Measurements from ENCODE around the gene ATP2A3.
A peak's percentile ranks its signal among the peaks of the same experiment; 100 is the strongest.

ATP2A3 gene

DNA sequence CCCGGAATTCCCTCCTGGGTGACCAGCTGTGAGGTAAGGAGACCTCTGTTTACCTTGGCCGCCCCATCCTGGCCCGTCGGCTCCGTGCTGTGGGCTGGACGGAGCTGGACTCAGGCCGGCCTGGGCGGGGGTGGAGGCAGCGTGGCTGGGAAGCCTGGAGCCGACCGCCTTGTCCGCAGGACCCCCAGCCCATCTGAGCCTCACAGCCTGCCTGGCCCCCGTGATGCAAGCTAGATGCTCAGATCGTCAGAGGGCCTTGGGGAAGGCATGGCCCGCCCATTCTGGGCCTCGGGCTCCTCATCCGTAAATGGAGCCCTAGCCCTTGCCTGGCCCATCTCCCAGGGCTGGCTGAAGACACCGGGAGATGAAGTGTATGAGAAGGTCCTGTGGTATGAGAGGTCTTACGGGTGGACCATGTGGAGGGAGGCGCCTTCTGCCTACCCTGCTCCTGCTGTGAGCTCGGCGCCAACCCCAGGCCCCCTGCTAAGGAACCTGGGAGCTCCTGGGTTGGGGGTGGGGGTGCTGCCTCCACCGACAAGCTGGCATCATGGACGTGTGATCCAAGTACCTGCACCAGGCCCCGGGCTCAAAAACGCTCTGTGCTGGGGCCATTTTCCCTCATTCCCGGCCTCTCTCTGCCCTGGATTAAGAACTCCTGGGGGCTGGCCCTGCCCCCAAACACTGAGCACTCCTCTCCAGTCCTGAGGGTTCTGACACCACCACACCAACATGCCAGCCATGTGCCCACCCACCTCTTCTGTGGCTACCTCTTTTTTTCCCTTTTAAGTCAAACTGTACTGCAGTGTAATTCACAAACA is 42.5 kb downstream of the ATP2A3 start:
- no peak for DNase-seq
- intact Hi-C loops (cut with DNase I): no loop called here

DNA sequence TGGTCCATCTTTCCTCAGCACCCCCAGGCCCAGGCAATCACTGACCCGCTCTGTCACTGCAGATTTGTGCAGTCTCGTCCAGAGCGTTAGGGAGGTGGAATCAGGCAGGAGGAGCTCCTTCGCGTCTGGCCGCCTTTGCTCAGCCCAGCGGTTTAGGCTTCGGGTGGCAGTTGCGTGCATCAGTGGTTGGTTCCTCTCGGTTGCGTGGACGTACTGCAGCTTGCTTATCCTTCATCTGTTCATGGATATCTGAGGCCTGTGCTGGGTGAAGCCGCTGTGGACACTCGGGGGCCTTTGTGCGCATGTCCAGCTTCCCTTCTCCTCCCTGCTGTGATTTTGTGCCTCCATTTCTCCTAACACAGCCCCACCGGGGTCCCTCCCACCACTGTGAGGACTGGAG is 43.2 kb downstream of the ATP2A3 start:
- intact Hi-C loops (cut with DNase I): no loop called here
- no peak for DNase-seq

DNA sequence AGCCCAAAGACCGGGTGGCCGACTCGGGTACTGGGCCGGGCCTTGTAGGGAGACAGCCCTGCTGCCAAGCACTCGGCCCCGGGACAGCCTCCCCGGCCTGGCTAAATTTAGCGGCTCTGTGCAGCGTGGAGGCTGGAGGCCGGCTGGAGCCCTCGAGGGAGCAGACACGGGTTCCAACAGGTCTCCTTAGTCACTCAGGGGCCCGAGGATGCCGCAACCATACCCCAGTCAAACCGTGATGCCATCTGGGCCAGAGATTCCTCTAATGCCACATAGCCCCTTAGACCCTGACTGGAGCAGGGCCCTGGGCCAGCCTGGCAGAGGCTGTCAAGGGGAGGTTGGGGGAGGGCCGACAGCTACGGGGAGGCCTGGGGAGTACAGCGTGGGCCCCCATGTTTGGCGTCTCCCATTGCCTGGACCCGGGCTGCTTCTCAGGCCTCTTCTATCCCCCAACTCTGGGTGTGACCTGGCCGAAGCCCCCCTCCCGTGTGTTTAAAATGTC is 45.1 kb downstream of the ATP2A3 start:
- intact Hi-C loops (cut with DNase I): loop anchor here (10.0 kb wide), 1 partner anchor 86 kb away; no protein-coding TSS in a partner anchor
- DNase-seq: no peak

DNA sequence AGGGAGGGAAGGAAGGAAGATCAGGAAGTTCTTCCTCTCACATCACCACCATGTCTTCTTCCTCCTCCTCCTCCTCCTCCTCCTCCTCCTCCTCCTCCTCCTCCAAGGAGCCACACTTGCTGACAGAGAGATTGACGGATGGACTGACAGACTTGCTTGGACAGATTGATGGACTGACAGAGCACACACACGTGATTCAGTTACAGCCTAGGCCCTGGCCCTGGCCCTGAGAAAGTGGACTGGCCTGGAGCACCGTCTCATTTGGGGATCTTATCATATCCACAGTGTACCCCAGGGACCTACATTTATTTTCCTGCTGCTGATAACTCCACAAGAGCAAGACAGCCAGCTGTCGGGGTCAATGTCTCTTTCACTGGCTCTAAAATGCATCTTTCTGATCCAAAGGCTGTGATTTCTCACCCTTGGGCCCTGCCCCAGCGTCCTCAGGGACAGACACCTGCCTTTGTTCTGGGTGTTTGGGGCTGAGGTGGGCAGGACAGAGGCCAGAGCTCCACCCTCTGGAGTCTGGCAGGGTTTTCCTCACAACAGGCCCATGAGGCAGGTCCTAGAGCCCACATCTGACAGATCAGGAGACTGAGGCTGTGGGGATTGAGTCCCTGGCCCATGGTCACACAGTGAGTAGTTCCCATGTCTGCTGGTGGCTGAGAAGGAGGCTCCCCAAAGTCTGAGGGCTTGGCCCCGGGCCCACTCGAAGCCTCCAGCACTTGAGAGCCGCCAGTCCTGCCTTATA is 45.7 kb downstream of the ATP2A3 start:
- DNase-seq: no peak
- intact Hi-C loops (cut with DNase I): loop anchor here (10.0 kb wide), 1 partner anchor 86 kb away; no protein-coding TSS in a partner anchor

DNA sequence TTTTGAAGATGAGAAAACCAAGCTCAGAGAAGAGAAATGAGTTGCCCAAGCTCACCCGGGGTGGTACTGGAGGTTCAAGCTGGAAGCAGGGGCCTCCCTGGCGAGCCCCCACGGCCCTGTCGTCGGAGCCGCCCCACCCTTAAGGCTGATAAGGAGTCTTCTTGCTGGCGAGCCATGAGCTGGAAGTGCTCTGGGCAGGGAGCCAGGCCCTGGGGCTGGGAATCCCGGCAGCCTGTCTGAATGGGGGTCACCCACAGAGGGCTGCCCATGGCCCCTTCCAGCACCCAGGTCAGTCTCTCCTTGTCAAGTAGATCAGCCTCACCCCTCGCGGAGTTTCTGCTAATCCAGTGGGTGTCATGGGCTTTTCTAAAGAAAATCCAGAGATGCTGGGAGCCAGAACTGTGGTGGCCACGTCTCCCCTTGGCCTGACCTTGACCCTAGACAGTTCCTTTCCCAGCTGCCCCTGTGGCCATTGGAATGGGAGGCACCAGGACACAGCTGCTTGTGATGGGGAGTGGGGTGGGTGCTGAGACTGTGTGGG is 46.8 kb downstream of the ATP2A3 start:
- DNase-seq: no peak
- intact Hi-C loops (cut with DNase I): loop anchor here (10.0 kb wide), 1 partner anchor 87 kb away; no protein-coding TSS in a partner anchor

DNA sequence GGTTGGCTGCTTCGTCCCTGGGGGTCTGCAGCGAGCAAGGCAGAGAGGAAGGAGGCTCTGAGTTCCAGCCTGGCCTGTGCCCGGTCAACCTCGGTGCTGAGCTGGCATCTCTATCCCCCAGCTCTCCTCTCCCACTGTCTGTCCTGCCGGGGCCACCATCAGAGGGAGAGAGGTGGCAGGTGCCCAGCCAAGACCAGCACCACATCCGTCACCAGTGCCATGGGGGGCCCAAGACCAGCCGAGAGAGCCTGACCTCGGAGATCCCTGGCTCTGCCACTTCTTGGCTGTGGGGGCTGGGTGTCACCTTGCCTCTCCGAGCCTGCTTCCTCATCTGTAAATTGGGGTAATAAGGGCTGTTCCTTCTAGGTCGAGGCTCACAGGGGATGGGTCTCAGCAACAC is 47.4 kb downstream of the ATP2A3 start:
- intact Hi-C loops (cut with DNase I): loop anchor here (10.0 kb wide), 1 partner anchor 88 kb away; no protein-coding TSS in a partner anchor
- DNase-seq: no peak

DNA sequence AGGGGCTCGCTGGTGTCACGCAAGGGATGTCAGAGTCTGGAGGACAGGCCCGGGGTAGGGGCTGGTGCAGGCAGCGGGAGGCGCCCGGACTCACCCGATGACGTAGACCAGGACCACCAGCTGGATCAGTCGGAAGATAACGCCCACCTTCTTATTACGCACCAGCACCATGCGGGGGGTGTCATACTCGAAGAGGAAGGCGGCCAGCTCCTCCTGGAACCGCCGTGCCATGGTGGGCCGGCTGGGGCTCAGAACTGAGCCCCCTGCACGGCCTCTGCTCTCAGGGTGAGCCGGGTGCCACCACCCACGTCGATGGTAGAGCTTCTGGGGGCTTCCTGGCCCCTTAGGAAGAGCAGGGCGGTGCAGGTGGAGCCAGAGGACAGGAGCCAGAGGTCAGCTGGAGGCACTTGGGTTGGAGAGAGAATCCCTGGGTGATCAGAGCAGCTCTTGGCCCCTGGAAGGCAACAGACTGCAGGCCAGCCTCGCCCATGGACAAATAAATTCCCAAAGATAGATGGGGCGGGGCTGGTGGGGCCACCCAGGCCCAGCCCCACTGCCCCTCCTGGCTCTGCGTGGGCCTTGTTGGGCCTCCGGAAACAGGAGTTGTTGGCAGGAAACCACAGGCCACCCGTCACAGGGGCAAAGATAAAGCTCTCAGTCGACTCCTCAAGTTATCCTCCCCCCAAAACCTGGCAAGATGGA is 48.1 kb downstream of the ATP2A3 start, which contains the start of gene P2RX1:
P2RX1 (minus strand) TSS at position 471 of the 702 bp plus-strand sequence; CDS start at position 231, 240 bp downstream.
- intact Hi-C loops (cut with DNase I): loop anchor here (10.0 kb wide), 1 partner anchor 89 kb away; no protein-coding TSS in a partner anchor
- DNase-seq: peak in 3 of 42 donors; percentile 28 to 34 (median 32)

DNA sequence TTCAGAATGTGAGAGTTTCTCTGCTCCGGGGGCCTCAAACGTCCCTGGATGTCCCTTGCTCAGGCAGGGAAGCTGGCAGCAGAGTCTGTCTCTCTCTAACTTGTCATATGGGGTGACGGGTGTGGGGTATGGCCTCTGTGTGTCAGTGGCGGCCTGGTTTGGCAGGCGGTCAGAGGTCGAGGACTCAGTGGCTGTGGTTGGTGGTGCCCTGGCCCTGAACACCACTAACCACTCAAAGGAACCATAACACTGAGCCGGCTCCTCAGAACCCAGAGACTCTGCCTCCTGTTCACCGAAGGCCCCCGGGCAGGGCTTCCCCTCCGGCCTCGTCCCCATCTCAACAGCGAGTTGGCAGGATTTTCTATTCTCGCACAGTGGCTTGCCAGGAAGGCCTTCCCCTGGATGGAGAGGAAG is 48.6 kb downstream of the ATP2A3 start:
- intact Hi-C loops (cut with DNase I): loop anchor here (10.0 kb wide), 1 partner anchor 89 kb away; no protein-coding TSS in a partner anchor
- no peak for DNase-seq

DNA sequence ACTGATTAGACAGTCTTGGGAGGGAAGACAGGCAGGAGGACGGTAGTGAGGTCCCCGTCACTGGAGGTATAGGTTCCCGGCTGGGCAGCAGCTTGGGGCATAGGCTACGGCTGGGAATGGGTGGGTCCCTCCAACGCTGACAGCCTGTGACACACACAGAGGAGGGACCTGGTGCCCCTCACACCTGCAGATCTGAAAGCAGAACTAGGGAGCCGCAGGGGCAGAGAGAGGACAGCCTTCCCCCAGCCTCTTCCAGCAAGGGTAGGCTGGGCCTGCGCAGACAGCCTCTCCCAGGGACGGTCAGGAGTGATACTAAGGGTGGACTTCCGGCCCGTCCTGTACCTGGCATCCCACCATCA is 49.9 kb downstream of the ATP2A3 start:
- intact Hi-C loops (cut with DNase I): loop anchor here (10.0 kb wide), 1 partner anchor 91 kb away; no protein-coding TSS in a partner anchor
- DNase-seq: no peak

DNA sequence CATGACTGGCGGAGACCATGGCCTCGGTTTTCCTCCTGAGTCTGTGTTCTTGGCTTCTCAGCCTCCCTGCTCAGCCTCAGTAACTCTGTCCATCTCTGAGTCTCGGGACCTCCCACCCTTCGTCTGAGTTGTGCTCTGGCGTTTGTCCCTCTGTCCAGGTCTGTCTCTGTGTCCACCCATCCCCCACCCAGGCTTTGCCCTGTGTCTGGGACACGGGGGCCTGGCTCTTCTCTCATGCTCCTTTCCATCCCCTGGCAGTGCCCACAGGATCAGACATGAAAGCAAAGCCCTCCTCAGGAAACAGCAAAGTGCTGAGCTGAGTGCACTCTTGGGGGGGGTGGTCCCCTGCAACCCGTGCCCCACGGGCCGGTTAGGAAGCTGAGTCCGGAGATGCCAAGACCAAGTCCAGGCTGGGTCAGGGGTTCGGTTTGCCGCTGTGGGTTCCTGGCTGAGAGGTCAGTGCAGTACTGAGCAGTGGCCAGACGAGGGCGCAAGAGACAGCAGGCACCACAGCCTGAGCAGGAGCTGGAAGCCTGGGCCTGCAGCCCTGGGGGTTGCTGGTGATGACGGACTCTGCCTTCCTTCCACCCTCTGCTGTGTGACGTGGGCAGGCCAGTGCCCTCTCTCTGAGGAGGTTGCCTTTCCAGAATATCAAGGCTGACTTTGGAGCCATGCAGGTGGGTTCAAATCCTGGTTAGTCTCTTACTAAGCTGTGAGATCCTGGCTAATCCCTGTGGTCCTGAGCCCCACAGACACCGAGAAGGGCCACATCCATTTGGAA is 50.5 kb downstream of the ATP2A3 start:
- DNase-seq: peak; percentile 60 to 91 (median 84)
- intact Hi-C loops (cut with DNase I): loop anchor here (10.0 kb wide), 1 partner anchor 91 kb away; no protein-coding TSS in a partner anchor

DNA sequence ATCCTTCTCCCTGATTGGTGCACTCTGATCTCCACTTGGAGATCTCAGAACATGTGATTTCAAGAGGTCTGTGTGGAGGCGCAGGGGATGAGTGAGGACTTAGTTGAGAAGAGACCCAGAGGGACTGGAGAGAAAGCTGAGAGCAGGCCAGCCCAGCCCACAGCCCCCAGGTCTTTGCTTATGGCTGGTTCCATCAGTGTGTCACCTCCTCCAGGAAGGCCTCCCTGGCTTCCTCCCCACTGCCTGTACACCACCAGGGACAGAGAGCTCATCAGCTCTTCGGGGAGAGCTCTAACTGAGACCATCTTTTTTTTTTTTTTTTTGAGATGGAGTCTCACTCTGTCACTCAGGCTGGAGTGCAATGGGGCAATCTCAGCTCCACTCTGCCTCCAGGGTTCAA is 51.4 kb downstream of the ATP2A3 start:
- no peak for DNase-seq
- intact Hi-C loops (cut with DNase I): loop anchor here (10.0 kb wide), 1 partner anchor 92 kb away; no protein-coding TSS in a partner anchor

DNA sequence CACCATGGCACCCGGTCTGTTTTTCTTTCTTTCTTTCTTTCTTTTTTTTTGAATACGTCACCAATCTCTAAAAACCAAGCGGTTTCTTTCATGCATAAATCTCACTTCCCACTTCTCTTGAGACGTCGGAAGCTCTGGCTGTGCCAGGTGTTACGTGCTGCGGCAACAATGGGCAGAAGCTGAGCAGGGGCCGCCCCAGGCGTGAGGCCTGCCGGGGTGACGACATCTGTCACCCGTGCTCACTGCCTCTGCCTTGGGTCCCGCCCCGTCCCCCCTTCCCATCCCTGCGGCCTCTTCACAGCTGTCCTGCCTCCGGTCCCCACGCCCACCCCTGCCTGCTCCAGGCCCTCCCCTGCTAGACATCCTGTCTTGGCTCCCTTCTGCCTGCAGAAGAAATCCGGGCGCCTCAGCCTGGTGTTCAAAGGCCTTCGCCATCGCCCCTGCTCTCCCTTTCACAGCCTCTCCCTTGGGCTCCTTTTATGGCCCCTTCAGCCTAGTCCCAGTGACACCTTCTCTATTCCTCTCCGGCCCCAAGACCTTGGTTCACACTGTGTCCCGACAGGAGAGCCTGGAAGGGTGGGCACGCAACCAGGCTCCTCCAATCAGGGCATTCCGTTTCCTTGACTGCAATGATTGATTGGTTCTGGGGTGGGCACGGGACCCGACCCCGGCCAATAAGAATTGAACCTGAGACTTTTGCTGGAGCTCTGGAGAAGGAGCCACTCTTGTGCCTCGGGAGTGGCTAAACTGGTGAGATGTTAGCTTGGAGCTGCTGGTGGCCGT is 52.8 kb downstream of the ATP2A3 start:
- DNase-seq: peak in 2 of 42 donors; percentile 20 to 42

DNA sequence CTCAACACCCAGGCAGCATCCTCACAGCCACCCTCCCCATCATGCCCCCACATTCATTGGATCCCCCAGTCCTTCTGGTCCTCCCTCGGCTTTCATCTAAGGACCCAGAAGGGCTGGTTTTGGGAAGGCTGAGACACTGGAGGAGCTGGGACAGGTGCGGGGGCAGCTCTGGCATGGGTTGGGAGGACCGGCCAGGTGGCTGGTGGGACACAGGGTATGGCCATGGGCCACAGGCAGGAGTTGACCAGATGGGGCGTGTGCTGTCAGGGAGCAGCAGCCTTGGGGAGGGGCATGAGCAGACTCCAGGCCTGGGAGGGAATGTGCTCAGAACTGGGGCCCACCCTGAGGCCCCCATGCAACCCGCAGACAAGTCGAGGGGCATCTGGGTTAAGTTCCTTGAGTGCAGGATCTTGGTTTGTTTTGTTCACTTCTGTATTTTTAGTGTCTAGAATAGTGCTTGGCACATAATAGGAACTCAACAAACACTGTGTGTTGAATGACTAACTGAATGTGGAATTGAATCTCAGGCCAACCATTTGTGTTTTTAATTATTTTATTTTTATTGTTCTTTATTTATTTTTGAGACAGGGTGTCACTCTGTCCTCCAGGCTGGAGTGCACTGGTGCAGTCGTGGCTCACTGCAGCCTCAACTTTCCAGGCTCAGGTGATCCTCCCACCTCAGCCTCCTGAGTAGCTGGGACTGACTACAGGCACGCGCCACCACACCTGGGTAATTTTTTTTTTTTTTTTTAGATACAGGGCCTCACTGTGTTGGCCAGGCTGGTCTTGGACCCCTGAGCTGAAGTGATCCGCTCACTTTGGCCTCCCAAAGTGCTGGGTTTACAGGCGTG is 53.6 kb downstream of the ATP2A3 start:
- no peak for DNase-seq
- intact Hi-C loops (cut with DNase I): loop anchor here (10.0 kb wide), 1 partner anchor 94 kb away; no protein-coding TSS in a partner anchor

More for the DNA sequence above, 52.8 kb downstream of the ATP2A3 start:
- intact Hi-C loops (cut with DNase I): loop anchor here (10.0 kb wide), 1 partner anchor 93 kb away; no protein-coding TSS in a partner anchor

DNA sequence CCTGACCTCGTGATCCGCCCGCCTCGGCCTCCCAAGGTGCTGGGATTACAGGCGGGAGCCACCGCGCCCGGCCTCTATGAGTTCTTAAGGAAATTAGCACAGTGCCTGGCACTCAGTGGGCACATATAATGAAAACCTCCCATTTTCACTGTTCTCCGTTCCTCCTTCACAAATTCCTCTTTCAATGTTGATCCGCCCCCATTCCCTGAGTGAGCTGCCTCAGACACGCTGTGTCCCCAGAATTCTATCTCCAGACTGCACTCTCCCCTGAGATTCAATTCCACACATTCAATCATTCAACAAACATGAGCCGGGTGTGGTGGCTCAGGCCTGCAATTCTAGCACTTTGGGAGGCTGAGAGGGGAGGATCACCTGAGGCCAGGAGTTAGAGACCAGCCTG is 55.0 kb downstream of the ATP2A3 start:
- peak in 6 of 42 donors; percentile 23 to 52 (median 48) for DNase-seq
- intact Hi-C loops (cut with DNase I): no loop called here

DNA sequence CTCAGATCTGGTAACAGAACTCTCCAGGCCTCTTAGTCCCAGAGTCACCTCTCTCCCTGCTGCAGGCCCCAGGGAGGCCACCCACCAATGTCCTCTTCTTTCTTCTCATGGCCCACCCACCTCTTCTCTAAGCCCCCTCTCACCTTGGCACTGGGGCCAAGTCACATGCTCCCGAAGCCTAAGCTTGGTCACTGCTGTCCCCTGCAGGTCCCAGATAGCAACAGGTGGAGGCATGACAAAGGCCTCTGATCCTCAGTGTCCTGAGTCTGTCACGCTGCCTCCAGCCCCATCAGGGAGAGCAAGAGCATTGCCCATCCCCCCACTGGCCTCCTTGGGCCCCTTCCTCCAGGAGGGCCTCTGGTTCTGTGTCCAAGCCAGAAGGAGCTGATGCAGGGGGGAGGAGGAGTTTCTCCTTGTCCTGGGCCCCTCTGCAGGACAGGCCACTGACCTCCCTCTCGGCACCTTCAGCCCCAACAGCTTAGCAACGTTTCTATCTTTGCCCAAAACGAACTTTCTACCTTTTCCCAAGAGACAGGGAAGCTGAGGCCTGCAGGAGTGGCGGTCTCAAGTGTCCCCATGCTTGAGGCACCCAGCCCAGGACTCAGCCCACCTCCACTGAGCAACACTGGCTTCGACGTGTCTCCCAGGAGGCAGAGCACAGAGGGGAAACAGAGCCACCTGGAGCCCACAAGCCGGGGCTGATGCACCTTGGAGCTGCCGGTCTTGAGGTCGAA is 56.6 kb downstream of the ATP2A3 start:
- intact Hi-C loops (cut with DNase I): no loop called here

More for the DNA sequence above, 56.6 kb downstream of the ATP2A3 start:
- DNase-seq: no peak

Data from head of caudate nucleus (tissue), 42 donors.